Inferior parietal cortex (tissue), 1 donor: ENCODE measurements around the gene SLC45A3.
A peak's percentile ranks its signal among the peaks of the same experiment; 100 is the strongest.
"Not testable (repeated sequence)": the region's sequence is repeated elsewhere in the genome, so short reads cannot be mapped to it uniquely, and the experiment has no call there.

Experiments
- DNase-seq: peaks from one replicate; pipeline ENCODE4 v3.0.0-alpha.2; 2016; ENCODE audit errors: extremely low spot score

The SLC45A3 gene

DNA sequence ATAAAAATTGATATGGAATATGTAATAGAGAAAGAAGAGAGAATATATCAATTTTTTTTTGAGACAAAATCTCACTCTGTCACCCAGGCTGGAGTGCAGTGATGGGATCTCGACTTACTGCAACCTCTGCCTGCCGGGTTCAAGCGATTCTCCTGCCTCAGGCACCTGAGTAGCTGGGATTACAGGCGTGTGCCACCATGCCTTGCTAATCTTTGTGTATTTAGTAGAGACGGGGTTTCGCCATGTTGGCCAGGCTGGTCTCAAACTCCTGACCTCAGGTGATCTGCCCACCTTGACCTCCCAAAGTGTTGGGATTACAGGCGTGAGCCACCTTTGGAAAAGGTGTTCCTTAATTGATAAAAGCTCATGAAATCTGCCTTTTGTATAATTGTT, 44.2 kb downstream of the SLC45A3 start:
- not testable (repeated sequence) for DNase-seq

DNA sequence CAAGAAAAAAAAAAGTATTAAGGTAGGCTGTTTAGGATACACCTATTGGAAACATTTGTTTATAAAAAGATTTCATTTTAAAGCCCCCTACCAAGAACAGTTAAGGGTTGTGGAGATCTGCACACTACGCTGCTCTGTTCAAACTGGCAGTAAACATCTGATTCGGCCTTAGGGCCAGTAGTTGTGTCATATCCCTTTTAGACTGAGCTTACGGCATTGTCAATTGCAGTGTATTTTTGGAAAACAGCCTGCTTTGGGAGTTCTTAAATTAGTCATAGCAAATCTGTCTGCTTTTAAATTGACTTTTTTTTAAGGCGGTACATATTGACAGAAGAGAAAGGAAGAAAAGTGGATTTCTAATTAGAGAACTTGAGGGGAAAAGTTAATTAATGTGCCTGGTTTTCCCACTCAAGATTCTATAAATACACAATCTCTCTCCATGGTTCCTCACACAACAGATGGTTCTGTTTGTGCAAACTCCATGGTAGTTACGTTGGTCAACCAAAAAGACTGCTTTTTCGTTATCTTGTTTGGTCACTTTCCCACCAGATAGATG, 46.8 kb downstream of the SLC45A3 start:
- DNase-seq = no peak

DNA sequence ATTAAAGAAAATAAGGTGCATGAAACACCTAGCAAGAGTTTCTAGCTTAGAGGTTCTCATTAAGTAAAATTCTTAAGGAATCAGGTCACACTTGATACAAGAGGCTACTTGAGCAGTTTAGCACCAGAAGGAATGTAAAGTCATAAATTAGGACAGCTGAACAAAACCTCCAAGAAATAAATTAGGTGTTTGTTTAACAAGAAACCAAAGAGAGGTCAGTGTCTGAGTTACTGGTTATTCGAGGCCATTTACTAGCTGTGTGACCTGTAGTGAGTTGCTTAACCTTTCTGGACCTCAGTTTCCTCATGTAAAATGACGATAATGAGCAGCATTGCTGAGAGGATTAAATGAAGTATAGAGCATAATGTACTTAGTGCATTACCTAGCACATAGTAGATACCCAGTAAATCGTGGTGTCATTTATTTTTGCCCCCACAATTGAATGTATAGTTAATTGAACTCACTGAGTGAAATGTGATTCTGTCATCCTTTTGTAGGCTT, 47.6 kb downstream of the SLC45A3 start:
- no peak for DNase-seq

DNA sequence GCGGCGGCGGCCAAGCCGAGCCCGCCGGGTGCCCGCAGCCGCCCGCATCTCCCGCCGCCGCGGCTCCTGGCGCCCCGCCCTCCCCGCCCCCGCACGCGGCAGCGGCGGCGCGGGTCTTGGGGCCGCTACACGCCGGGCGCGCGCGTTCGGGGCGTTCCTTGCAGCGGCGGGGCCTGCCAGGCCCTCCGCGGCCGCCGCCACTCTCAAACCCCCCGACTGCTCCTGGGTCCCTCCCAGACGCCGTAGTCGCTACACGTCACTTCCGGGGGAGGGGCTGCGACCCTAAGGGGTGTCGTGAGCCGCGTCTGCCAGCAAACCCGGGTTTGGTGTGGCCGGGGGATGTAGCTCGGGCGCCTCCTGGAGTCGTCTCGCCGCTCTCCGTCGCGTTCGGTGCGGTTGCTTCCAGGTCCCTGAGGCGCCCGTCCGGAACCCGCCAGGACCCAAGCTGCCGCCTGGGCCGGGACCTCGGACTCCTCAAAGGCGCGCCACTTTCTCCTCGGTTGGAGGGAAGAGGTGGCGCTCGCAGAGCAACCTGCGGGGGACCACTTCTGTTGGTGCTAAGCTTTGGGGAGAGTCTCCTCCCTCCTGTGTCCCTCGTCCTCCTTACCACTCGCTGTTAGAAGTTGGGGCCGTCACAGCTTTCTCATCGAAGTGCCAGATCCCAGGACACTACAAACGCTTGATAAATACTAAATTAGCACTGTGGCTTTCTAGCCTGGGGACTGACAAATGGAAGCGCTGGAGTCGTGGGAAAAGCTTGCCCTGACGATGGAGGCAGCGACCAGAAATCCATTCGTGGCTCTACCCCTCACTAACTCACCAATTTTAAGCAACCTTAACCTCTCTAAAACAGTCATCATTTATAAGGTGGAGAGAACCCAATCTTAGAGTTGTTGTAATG, 48.3 kb downstream of the SLC45A3 start, which contains the start of gene ELK4:
ELK4 (minus strand) TSS at position 244 of the 901 bp plus-strand sequence. CDS start 8,129 bp downstream, outside the sequence.
- DNase-seq = peak; percentile 99

DNA sequence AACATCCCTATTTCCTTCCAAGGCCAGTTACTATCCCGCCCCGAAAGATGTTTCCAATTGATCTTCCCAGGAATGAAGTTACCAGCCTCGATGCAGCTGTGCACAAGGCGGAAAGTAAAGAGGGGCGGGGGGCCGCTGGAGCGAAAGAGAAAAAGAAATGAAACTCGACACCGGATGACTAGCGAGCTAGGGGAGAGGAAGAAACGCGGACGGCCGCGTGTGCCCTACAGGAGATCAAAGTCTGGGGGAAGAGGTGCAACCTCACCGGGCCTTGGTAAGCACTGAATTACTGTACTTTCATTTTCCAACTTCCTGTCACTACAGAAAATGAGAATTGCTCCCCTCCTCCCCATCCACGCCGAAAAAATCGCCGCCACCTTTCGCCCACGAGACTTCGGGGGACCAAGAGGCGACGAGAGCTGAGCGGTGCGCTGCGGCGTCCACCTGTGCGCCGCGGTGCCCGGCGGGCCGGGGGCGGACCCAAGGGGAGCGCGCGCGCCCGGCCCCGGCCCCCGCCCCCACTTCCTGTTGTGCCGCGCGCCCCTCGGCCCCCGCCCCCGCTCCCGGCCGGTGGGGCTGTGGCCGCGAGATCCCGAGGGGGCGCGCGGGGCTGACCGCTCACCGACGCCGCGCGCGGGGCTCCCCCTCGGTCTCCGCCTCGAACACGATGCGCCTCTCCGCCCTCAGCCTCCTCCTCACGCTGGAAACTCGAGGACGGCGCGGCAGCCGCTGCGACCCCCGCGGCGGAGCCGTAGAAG, 49.1 kb downstream of the SLC45A3 start:
- DNase-seq = peak; percentile 46

DNA sequence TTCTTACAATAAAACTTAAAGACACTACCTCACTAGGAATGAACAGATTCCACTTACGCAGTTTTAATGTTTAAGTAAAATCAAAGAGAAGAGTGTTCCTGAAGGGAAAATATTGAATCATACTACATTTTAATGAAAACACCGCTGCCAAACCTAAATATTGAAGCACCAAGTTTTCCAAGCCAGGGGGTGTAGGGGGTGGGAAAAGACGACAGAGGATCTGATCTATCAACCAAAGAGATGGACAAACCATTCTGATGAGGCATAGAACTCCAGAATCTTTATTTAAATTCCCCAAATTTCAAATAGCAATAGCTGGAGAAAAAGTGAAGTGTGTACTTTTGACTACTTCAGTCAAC, 49.7 kb downstream of the SLC45A3 start:
- DNase-seq = no peak

DNA sequence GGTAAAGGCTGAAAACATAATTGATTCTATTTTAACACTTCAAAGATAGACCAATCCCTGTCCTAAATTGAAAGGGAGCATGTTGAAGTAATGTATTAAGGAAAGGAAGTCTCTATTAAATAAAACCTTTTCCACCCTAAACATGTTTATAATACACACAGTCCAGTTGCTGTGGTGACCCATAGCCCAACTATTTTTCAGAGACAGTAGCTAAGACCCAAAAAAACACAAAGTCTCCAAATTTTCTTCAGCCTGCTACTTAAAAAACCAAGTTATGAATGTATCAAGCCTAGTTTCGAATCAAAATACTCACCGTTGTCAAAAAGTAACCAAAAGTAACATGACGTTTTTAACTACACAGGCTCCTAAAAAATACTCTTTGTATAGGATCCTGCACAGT, 50.1 kb downstream of the SLC45A3 start:
- no peak for DNase-seq

DNA sequence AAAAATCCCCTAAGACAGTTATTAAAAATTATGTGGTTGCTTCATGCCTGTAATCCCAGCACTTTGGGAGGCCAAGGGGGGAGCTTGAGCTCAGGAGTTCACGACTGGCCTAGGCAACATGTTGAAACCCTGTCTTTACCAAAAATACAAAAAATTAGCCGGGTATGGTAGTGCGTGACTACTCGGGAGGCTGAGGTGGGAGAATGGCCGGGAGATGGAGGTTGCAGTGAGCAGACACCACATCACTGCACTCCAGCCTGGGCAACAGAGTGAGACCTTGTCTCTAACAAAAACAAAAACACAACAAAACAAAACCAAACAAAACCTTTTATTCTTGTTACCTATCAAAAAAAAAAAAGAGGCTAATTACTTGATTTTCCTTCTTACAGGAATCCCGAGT, 50.6 kb downstream of the SLC45A3 start:
- no peak for DNase-seq

DNA sequence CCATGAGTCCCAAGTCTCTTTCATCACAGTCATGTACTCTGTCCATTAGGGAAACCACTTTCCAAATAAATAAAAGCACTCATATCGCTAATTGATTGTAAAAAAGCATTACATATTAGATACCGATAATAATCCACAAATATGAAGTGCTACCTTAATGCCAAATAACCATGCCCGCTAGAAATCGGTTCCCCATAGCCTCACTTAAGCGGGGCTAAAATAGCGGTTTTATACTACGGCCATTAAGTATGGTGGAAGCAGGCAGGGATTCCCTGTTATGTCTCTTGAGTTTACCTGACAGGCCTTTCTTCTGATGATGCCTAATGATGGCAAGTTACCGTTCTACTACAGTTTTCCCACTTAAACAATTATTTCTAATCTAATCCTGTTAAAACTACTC, 52.4 kb downstream of the SLC45A3 start:
- DNase-seq = no peak

DNA sequence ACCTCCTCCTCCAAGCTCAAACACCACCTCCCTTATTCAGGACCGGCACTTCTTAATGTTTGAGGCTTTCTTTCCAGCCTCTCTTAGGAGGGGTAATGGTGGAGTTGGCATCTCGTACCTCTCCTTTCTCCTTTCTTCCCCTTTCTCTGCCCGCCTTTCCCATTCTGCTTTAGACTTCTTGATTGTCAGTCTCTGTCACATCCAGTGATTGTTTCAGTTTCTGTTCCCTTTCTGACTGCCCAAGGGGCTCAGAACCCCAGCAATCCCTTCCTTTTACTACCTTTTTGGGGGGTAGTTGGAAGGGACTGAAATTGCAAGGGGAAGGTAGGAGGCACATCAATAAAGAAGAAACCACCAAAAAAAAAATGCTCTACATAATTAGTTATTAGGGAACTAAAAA, 54.1 kb downstream of the SLC45A3 start:
- DNase-seq = no peak

DNA sequence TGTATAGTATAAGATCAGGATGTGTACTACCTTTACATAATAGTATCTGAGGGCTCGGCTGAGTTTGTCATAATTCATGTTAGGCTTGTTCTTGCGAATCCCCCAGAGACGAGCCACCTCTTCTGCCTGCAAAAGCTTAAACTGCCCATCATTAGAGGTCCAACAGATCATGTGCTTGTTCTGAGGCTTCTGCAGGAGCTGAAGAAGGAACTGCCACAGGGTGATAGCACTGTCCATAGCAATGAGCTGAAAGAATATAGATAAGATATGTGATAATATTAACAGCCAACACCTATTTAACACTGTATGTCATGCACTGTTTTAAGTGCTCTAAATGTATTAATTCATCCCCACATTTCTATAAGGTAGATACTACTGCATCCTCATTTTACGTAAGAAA, 56.7 kb downstream of the SLC45A3 start:
- DNase-seq = no peak

DNA sequence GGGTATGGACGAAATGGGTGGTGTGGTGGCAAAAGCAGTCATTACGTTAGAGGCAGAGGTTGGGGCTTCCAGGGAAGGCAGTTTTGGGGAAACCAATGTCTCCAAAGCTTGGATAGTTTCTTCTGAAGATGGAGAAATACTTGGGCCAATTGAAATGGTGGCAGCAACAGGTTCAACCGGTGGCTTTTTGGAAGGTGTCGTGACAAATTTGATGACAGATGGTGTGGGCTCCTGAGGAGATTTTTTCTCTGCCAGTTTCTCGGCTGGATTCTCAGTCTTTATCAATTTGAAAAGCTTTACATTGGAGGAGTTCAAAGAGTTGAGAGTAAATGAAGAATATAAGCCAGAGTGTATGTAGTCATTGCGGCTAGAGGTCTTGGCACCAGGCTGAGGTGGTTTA, 60.0 kb downstream of the SLC45A3 start:
- no peak for DNase-seq

DNA sequence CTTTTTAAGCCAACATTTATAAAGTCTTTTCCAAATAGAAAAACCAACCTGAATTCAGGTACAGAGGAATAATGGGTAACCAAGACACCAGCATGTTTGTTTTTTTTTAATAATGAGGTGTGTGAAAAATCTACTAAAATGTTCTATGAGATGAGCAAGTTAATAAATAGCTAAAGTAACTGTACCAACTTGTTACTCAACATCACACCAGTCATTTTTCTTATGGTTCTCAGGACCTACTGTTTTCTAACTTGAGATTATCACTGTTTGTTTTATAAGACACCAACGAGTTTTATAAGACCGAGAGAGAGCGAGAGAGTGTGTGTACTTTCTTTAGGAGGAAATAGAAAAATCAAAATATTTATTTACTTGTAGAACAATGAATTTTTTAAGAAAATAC, 60.9 kb downstream of the SLC45A3 start:
- no peak for DNase-seq

DNA sequence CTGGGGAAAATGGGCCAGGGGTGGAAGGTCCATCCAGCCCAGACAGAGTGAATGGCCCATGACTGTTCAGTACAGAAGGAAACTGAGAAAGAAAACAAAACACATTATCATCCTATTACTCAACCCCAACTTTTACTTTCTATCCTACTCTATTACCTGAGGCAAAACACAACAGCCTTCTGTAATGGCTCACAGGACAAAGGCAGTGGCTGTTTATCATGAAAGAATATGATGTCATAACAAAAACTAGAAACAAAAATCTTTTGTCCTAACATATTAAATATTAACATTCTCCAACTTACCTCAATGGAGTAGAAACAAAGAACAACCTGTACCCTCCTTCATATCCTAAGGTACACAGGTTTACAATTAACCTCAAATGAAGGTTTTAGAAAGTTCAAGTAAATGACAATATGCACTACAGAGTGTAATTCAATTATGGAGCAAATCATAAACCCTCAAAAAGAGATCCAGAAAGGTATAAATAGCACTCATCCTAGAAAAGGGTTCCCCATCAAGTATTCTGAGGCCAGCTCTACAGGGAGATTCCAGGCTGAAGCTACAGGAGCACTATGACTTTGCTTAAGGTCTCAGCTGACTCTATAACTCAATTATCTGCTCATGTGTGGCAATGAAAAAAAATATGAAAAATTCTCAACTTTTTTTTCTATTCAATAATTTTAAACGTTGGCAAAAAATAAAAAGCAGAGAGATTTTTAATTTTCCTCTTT, 63.6 kb downstream of the SLC45A3 start:
- no peak for DNase-seq

DNA sequence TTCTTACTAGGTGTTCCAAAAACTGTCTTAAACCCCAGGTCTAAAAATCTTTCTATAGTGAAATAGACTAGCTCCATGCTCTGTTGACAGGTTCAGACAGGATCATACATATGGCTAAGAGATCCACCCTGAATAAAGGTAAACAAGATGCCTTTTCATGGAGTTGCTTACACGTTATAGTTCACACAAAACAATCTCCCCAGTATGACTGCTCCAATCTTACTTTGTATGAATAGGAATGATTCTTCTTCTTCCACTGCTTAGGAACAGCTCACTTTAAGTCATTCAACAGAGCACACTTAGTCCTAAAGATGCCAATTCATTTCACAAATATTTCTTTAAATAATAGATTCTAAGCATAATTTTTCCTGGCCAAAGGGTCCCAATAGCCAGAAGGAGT, 64.5 kb downstream of the SLC45A3 start:
- DNase-seq = no peak

DNA sequence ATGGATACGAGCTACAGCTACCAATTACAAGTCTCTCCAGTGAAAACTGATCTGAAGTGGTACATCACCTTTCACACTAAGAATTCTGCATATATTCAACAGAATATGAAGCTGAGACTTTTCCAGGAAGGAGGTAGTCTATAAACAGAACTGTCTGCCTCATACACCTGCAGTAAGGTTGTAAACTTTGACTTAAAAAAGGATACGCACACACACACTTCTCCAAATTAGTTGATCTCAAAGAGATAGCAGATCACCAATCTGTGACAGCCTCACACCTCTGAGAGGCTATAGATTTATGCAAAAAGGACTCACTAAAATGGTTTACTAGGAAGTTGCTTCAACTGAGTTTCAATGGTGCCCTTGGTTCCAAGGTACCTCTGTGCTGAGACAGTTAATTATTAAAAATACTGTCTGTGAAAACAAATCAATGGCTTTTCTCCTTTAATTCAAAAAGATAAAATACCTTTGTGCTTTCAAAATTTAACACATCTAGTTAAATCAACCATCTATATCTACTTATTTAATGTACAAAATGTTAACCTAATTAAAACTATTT, 66.4 kb downstream of the SLC45A3 start:
- DNase-seq = no peak

DNA sequence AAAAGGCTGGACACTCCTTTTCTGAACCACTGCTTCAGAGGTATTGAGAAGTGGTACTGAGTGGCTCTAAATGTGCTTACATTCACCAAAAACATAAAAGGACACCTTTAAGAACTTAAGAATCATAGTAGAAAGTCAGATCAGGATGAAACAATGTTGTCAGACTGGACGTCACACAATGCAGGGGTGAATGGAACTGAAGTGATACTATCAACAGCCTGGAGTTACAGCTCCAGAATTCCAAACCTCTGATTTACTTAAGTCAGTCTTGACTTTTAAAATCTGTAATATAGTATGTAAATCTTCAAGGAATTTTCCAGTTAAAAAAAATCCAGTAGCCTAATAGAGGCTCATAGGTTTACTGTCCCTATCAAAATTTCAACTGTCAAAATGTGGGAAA, 67.8 kb downstream of the SLC45A3 start:
- DNase-seq = no peak

DNA sequence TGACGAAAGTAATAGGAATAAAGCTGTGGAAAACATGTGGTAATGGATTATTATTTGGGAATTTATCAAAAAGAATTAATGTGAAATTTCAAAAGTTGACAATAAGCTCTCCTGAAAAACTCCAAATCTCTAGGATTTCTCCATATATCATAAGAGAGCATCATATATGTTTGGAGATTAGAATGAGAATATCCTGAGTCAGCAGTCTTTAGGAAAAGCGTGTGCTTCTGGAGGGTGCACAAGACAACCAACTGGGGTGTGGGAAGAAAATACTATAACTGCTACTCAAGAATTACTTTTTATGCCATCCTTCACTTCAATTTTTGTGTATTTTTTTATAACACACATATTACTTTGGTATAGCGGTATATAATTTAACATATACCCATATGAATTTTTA, 68.2 kb downstream of the SLC45A3 start:
- no peak for DNase-seq

DNA sequence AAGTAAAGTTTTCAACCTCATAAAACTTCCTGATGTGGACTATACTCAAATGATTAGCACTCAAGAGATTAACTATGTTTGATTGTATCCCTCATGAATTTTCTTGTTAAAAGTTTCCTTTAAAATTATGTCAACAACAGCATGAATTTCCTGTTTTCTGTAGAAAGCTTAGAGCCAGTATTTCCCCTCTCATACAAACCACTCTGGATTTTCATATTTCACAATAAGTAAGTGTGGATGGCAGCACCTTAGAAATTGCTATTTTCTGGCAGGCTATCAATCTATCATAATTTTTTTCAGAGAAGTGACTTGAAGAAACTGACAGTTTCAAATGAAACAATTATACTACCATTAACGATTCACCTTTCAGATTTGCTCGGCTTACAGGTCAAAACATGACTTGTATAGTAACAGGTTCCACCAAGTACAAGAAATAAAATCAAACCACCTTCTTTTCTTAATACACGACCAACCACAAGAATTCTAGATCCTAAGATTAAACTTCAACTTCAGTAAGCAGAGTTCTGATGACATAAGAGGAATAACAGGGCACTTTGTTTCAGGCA, 69.3 kb downstream of the SLC45A3 start:
- DNase-seq = no peak

DNA sequence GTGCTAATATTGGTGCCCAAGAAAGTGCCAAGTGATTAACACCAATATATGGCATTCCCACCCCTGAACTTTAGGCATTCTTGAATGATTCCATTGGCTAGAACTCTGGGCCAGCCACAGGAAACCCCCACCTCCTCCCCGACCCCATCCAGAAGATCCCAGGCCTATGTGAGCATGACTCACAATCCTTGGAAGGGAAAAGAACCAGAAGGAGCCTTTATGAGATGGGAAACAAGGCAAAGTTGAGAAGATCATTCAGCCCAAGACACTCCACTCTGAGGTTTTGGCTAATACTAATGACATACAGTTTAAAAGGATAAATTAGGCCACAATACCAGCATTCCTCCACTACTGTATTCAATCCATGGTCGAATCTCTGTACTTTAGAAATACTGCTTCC, 70.3 kb downstream of the SLC45A3 start:
- DNase-seq = no peak
